HCT116 (cell line): ENCODE data around the gene SLC17A8.

Source experiments
- POLR2A ChIP-seq: IDR thresholded peaks from 2 replicates; pipeline ENCODE4 v1.7.0; 2011; ENCODE audit warnings: borderline replicate concordance; ENCODE audit not compliant: insufficient read depth, insufficient read length; ENCODE audit errors: extremely low read depth
- RAD21 ChIP-seq: IDR thresholded peaks from 2 replicates; pipeline ENCODE4 v1.6.1; 2012; ENCODE audit warnings: low read depth, mild to moderate bottlenecking
- TF ChIP-seq, protein P1 (sequence below), 3 experiments: fragments of 200-600 bp in 1 of 3; sonication (generic) in 1 of 3; IDR thresholded peaks in 2 of 3; conservative IDR thresholded peaks in 1 of 3; 2 replicates each; pipeline ENCODE4 v1.5.1; 2012 to 2017; ENCODE audit warnings: low read depth in 2 of 3, low read length in 2 of 3, antibody characterized with exemption in 1 of 3, borderline replicate concordance in 1 of 3, control low read depth in 1 of 3, mild to moderate bottlenecking in 1 of 3, mixed read lengths in 1 of 3, mixed run types in 1 of 3, moderate library complexity in 1 of 3; ENCODE audit not compliant: insufficient read depth in 1 of 3
- TF ChIP-seq, protein P2 (sequence below): IDR thresholded peaks from 2 replicates; pipeline ENCODE4 v1.6.1; 2011; ENCODE audit warnings: mild to moderate bottlenecking, low read length, moderate library complexity; ENCODE audit not compliant: insufficient replicate concordance; ENCODE audit errors: extremely low read depth

DNA sequence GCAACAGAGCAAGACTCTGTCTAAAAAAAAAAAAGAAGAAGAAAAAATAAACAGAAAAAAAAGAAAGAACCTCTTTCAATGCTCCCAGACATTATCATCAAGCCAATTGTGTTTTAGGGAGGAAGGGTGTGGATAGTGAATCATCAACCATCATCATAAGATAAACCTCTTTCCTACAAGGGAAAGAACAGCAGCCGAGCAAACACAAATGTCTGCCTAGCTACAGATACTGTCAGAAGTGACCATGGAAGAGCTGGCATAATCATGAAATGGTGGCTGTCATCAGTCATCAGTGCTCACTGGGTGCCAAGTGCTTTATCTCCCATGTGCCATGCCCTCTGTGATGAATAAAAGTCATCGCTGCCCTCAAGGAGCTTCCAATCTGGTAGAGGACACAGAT, 46.6 kb downstream of the SLC17A8 start:
- TF ChIP-seq, protein P1, sequence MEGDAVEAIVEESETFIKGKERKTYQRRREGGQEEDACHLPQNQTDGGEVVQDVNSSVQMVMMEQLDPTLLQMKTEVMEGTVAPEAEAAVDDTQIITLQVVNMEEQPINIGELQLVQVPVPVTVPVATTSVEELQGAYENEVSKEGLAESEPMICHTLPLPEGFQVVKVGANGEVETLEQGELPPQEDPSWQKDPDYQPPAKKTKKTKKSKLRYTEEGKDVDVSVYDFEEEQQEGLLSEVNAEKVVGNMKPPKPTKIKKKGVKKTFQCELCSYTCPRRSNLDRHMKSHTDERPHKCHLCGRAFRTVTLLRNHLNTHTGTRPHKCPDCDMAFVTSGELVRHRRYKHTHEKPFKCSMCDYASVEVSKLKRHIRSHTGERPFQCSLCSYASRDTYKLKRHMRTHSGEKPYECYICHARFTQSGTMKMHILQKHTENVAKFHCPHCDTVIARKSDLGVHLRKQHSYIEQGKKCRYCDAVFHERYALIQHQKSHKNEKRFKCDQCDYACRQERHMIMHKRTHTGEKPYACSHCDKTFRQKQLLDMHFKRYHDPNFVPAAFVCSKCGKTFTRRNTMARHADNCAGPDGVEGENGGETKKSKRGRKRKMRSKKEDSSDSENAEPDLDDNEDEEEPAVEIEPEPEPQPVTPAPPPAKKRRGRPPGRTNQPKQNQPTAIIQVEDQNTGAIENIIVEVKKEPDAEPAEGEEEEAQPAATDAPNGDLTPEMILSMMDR (IDR thresholded peaks at IDR 0.05 in 2 of 3, conservative IDR thresholded peaks at IDR 0.05 in 1 of 3; ENCODE audit: borderline replicate concordance in 1 of 3, insufficient read depth in 1 of 3, low read depth in 2 of 3, low read length in 2 of 3): no peak
- TF ChIP-seq, protein P2, sequence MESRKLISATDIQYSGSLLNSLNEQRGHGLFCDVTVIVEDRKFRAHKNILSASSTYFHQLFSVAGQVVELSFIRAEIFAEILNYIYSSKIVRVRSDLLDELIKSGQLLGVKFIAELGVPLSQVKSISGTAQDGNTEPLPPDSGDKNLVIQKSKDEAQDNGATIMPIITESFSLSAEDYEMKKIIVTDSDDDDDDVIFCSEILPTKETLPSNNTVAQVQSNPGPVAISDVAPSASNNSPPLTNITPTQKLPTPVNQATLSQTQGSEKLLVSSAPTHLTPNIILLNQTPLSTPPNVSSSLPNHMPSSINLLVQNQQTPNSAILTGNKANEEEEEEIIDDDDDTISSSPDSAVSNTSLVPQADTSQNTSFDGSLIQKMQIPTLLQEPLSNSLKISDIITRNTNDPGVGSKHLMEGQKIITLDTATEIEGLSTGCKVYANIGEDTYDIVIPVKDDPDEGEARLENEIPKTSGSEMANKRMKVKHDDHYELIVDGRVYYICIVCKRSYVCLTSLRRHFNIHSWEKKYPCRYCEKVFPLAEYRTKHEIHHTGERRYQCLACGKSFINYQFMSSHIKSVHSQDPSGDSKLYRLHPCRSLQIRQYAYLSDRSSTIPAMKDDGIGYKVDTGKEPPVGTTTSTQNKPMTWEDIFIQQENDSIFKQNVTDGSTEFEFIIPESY: no peak
- TF ChIP-seq RAD21 (no peak), POLR2A (no peak)
